Endothelial cell of umbilical vein (primary cell): ENCODE data around the gene IFNA14.

Source experiments
- JUN ChIP-seq: IDR thresholded peaks from 2 replicates; pipeline ENCODE4 v1.6.1; 2011; ENCODE audit warnings: borderline replicate concordance, low read depth; ENCODE audit not compliant: insufficient read length, insufficient read depth
- MYC ChIP-seq: IDR thresholded peaks from one replicate; pipeline ENCODE4 v1.6.1; 2011; ENCODE audit warnings: mild to moderate bottlenecking, low read depth, low read length
- POLR2A ChIP-seq: IDR thresholded peaks from 2 replicates; pipeline ENCODE4 v1.6.1; 2012; ENCODE audit warnings: low read depth, mild to moderate bottlenecking, control low read depth, low read length
- TF ChIP-seq, protein P1 (sequence below), 2 donors: IDR thresholded peaks; 1 replicate in 1 of 2; 2 replicates in 1 of 2; pipeline ENCODE4 v1.5.1; 2011; ENCODE audit warnings: low read length in 2 of 2, mild to moderate bottlenecking in 2 of 2, moderate library complexity in 2 of 2, control low read depth in 1 of 2, inconsistent platforms in 1 of 2, low read depth in 1 of 2; ENCODE audit not compliant: insufficient read depth in 1 of 2; ENCODE audit errors: extremely low read depth in 1 of 2
- TF ChIP-seq, protein P2 (sequence below): IDR thresholded peaks from 2 replicates; pipeline ENCODE4 v1.6.1; 2011; ENCODE audit not compliant: insufficient read depth, insufficient read length

DNA sequence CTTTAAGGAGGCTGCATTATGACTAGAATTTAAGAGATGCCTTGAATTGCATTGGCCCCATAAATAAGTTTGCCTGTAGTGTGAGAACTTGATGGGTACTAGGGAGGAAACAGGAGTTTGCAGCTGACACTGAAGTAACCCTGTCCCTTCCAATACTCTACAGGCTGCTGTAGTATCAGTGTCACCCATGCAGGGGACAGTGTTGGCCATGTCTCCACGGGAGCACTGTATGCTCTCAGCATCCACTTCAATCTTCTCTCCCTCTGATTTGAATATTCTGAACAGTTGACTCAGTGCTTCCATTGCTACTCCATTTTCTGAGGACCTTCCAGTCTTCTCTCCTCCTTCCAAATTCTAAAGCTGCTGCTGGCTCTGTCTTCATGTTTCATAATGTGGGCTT, 11.4 kb upstream of the IFNA14 start:
- TF ChIP-seq, protein P1, sequence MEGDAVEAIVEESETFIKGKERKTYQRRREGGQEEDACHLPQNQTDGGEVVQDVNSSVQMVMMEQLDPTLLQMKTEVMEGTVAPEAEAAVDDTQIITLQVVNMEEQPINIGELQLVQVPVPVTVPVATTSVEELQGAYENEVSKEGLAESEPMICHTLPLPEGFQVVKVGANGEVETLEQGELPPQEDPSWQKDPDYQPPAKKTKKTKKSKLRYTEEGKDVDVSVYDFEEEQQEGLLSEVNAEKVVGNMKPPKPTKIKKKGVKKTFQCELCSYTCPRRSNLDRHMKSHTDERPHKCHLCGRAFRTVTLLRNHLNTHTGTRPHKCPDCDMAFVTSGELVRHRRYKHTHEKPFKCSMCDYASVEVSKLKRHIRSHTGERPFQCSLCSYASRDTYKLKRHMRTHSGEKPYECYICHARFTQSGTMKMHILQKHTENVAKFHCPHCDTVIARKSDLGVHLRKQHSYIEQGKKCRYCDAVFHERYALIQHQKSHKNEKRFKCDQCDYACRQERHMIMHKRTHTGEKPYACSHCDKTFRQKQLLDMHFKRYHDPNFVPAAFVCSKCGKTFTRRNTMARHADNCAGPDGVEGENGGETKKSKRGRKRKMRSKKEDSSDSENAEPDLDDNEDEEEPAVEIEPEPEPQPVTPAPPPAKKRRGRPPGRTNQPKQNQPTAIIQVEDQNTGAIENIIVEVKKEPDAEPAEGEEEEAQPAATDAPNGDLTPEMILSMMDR (IDR thresholded peaks at IDR 0.05; ENCODE audit: extremely low read depth in 1 of 2, insufficient read depth in 1 of 2, low read depth in 1 of 2, low read length in 2 of 2) = no peak
- TF ChIP-seq MYC (no peak), POLR2A (no peak), JUN (no peak)
- TF ChIP-seq, protein P2, sequence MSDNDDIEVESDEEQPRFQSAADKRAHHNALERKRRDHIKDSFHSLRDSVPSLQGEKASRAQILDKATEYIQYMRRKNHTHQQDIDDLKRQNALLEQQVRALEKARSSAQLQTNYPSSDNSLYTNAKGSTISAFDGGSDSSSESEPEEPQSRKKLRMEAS = no peak
